ENCODE measurements around the gene OSBPL10. TPM values are rescaled to one million over a fixed set of nuclear protein-coding genes. Genes with fewer than 3 reads are reported as not detected.

OSBPL10 gene
- polyA plus RNA-seq, 1 donor from 2014 or later = 2.0 TPM

GRCh38 chr3:31828007-31828406 lies 153.1 kb downstream of the OSBPL10 start:
- H3K4me3 ChIP-seq (ENCODE audit: low read length) = no peak overlapping the region
- no peaks in the 10 kb centered on the region for H3K27me3 ChIP-seq (ENCODE audit: insufficient read depth, low read depth, low read length)
- H3K27ac ChIP-seq (ENCODE audit: low read length) = no peak overlapping the region
- no peaks in the 10 kb centered on the region for H3K36me3 ChIP-seq (ENCODE audit: insufficient read depth, low read length)
- H3K9ac ChIP-seq (ENCODE audit: low read length) = no peak overlapping the region
- TF ChIP-seq MXI1 (conservative IDR thresholded peaks at IDR 0.05; ENCODE audit: poor library complexity, severe bottlenecking) (no peak), EP300 (conservative IDR thresholded peaks at IDR 0.05; ENCODE audit: poor library complexity, severe bottlenecking) (no peak), TAF1 (IDR thresholded peaks at IDR 0.05; ENCODE audit: low read depth) (no peak)
- H3K4me2 ChIP-seq (ENCODE audit: low read length) = no peak overlapping the region
- H2AFZ ChIP-seq (ENCODE audit: low read depth, low read length) = no peak overlapping the region
- no peaks in the 10 kb centered on the region for H3K79me2 ChIP-seq (replicated peaks; ENCODE audit: insufficient read depth, low read length)
- H3K9me3 ChIP-seq (ENCODE audit: low read length) = no peaks in the 10 kb centered on the region
- H3K9me2 ChIP-seq (ENCODE audit: insufficient read depth, low read length) = no peaks in the 10 kb centered on the region
- H4K20me1 ChIP-seq (ENCODE audit: insufficient read depth) = no peaks in the 10 kb centered on the region
- H3F3A ChIP-seq (ENCODE audit: insufficient read depth, low read length, poor library complexity, severe bottlenecking) = no peaks in the 10 kb centered on the region

GRCh38 chr3:31823184-31823583 lies 157.9 kb downstream of the OSBPL10 start:
- Histone ChIP-seq H3K9me3 (ENCODE audit: low read length) (no peaks in the 10 kb centered on the region), H2AFZ (ENCODE audit: low read depth, low read length) (no peak overlapping the region), H3K36me3 (ENCODE audit: insufficient read depth, low read length) (no peaks in the 10 kb centered on the region), H3K27me3 (ENCODE audit: insufficient read depth, low read depth, low read length) (no peaks in the 10 kb centered on the region), H3K4me2 (ENCODE audit: low read length) (no peak overlapping the region), H3F3A (ENCODE audit: insufficient read depth, low read length, poor library complexity, severe bottlenecking) (no peaks in the 10 kb centered on the region), H3K79me2 (replicated peaks; ENCODE audit: insufficient read depth, low read length) (no peaks in the 10 kb centered on the region), H3K4me3 (ENCODE audit: low read length) (no peak overlapping the region), H3K9ac (ENCODE audit: low read length) (no peak overlapping the region), H3K27ac (ENCODE audit: low read length) (no peak overlapping the region), H3K9me2 (ENCODE audit: insufficient read depth, low read length) (no peaks in the 10 kb centered on the region), H4K20me1 (ENCODE audit: insufficient read depth) (no peaks in the 10 kb centered on the region)
- TF ChIP-seq SMC3 (conservative IDR thresholded peaks at IDR 0.05; ENCODE audit: poor library complexity) (no peak), EZH2 (IDR thresholded peaks at IDR 0.05; ENCODE audit: borderline replicate concordance, insufficient read depth, low read length, poor library complexity, severe bottlenecking) (no peak), EP300 (conservative IDR thresholded peaks at IDR 0.05; ENCODE audit: poor library complexity, severe bottlenecking) (no peak), CTCF (IDR thresholded peaks at IDR 0.05; ENCODE audit: poor library complexity, severe bottlenecking) (no peak), REST (IDR thresholded peaks at IDR 0.05; ENCODE audit: borderline replicate concordance) (no peak), RAD21 (conservative IDR thresholded peaks at IDR 0.05) (no peak), POLR2AphosphoS5 (IDR thresholded peaks at IDR 0.05) (no peak), MXI1 (conservative IDR thresholded peaks at IDR 0.05; ENCODE audit: poor library complexity, severe bottlenecking) (no peak), TAF1 (IDR thresholded peaks at IDR 0.05; ENCODE audit: low read depth) (no peak)

- no peaks in the 10 kb centered on the region for H3K9me3 ChIP-seq (ENCODE audit: low read length)
- no peak overlapping the region for H3K27ac ChIP-seq (ENCODE audit: low read length)
- no peaks in the 10 kb centered on the region for H3F3A ChIP-seq (ENCODE audit: insufficient read depth, low read length, poor library complexity, severe bottlenecking)
- no peak overlapping the region for H3K4me3 ChIP-seq (ENCODE audit: low read length)
- no peaks in the 10 kb centered on the region for H3K9me2 ChIP-seq (ENCODE audit: insufficient read depth, low read length)
- no peaks in the 10 kb centered on the region for H3K36me3 ChIP-seq (ENCODE audit: insufficient read depth, low read length)
- H3K9ac ChIP-seq (ENCODE audit: low read length) = no peak overlapping the region
- no peaks in the 10 kb centered on the region for H4K20me1 ChIP-seq (ENCODE audit: insufficient read depth)
- H3K27me3 ChIP-seq (ENCODE audit: insufficient read depth, low read depth, low read length) = no peaks in the 10 kb centered on the region
- no peaks in the 10 kb centered on the region for H3K79me2 ChIP-seq (replicated peaks; ENCODE audit: insufficient read depth, low read length)
- no peak overlapping the region for H3K4me2 ChIP-seq (ENCODE audit: low read length)
- TF ChIP-seq TAF1 (IDR thresholded peaks at IDR 0.05; ENCODE audit: low read depth) (no peak), SMC3 (conservative IDR thresholded peaks at IDR 0.05; ENCODE audit: poor library complexity) (no peak), CTCF (IDR thresholded peaks at IDR 0.05; ENCODE audit: poor library complexity, severe bottlenecking) (no peak), RAD21 (conservative IDR thresholded peaks at IDR 0.05) (no peak), REST (IDR thresholded peaks at IDR 0.05; ENCODE audit: borderline replicate concordance) (no peak), MXI1 (conservative IDR thresholded peaks at IDR 0.05; ENCODE audit: poor library complexity, severe bottlenecking) (no peak), POLR2AphosphoS5 (IDR thresholded peaks at IDR 0.05) (no peak), EP300 (conservative IDR thresholded peaks at IDR 0.05; ENCODE audit: poor library complexity, severe bottlenecking) (no peak), EZH2 (IDR thresholded peaks at IDR 0.05; ENCODE audit: borderline replicate concordance, insufficient read depth, low read length, poor library complexity, severe bottlenecking) (no peak)
- no peak overlapping the region for H2AFZ ChIP-seq (ENCODE audit: low read depth, low read length)
Observed at GRCh38 chr3:31821118-31821517, 159.9 kb downstream of the OSBPL10 start.

Measured in neural cell (in vitro differentiated cells).